HEK293 (cell line): ENCODE results near the gene IP6K3.

Experiments
- ATF2 ChIP-seq: fragments of 450-650 bp; formaldehyde crosslinking; IDR thresholded peaks from 2 replicates; pipeline ENCODE4 v1.5.1; 2016; ENCODE audit warnings: missing biosample characterization, missing genetic modification characterization, low read depth
- REST ChIP-seq: fragments of 450-650 bp; formaldehyde crosslinking; IDR thresholded peaks from 2 replicates; pipeline ENCODE4 v1.5.1; 2016; ENCODE audit warnings: missing biosample characterization, missing genetic modification characterization
- ZNF449 ChIP-seq: fragments of 450-650 bp; formaldehyde crosslinking; IDR thresholded peaks from 2 replicates; pipeline ENCODE4 v1.5.1; 2017; ENCODE audit warnings: missing biosample characterization, mild to moderate bottlenecking, missing genetic modification characterization, moderate library complexity

- TF ChIP-seq ATF2 (tag by site-specific recombination) (no peak), ZNF449 (tag by site-specific recombination) (peak; percentile 30; the same call in 1 of the 2 replicates), REST (tag by site-specific recombination) (no peak)
Observed at GRCh38 chr6:33768644-33769120, 22.0 kb upstream of the IP6K3 start.
